ENCODE results near the gene HBP1.

DNA sequence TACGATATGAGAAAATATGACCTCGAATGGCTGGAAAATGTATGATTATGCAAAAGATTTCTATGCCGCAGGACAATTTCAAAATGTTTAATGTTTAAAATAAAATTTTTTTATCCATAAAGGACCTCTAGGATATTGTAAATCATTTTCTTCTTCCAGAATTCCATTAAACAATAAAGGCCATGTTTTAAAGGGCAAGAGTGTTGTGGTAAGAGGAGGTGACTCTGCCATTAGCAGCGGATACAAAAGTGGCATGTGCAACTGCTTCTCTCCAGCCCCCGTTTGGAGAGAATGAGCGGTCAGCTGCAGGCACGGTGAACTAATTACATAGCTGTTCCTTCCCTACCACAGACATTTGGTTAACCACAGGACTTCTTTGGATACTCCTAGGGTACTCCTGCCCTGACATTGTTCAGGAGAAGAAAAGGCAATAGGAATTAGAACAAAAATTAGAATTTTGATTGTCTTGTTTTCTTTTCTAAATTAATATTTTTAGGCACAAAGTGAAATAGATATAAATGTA lies 63.8 kb downstream of the HBP1 start:
- no peak for TF ChIP-seq POLR2A (IDR thresholded peaks at IDR 0.05)
- TF ChIP-seq, protein P1, sequence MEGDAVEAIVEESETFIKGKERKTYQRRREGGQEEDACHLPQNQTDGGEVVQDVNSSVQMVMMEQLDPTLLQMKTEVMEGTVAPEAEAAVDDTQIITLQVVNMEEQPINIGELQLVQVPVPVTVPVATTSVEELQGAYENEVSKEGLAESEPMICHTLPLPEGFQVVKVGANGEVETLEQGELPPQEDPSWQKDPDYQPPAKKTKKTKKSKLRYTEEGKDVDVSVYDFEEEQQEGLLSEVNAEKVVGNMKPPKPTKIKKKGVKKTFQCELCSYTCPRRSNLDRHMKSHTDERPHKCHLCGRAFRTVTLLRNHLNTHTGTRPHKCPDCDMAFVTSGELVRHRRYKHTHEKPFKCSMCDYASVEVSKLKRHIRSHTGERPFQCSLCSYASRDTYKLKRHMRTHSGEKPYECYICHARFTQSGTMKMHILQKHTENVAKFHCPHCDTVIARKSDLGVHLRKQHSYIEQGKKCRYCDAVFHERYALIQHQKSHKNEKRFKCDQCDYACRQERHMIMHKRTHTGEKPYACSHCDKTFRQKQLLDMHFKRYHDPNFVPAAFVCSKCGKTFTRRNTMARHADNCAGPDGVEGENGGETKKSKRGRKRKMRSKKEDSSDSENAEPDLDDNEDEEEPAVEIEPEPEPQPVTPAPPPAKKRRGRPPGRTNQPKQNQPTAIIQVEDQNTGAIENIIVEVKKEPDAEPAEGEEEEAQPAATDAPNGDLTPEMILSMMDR (IDR thresholded peaks at IDR 0.05): no peak

Measured in heart left ventricle (tissue), 13 donors.